ENCODE results near the gene CD80. TPM values are rescaled to one million over a fixed set of nuclear protein-coding genes. Genes with fewer than 3 reads are reported as not detected.

The CD80 gene
- total and polyA plus RNA-seq, 3 experiments from 2014 or later = 0.91 to 17.9 (median 16.8) TPM

DNA sequence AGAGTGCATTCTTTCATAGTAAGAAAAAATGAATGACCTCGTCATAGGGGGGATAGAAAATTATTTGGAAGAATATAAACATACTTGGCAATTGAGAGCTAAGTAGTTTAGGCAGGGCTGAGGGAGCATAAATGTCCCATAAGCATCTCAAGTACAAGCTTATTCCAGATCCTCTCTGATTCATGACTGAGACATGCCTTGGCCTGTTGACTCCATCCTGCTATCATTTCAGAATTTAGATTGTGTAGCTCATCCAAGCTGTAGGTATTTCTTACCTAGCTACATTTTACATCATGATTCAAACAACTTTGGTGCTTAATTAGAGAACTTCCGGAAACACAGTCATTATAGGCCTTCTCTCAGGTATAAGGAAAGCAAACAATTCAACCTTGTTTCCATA is 78.3 kb downstream of the CD80 start:
- CTCF ChIA-PET = no interaction called here

More for the DNA sequence above, 78.3 kb downstream of the CD80 start:
- no peaks in the 10 kb centered on the region for H3K9me3 Mint-ChIP-seq
- H3K4me1 Mint-ChIP-seq = peaks cover 0 to 4% (median 3%) of the 10 kb centered on the region in 3 donors
- no peaks in the 10 kb centered on the region for H3K27me3 ChIP-seq (ENCODE audit: insufficient read depth, low read length, poor library complexity, severe bottlenecking)
- peaks cover 17 to 79% (median 25%) of the 10 kb centered on the region in 3 donors for H3K36me3 Mint-ChIP-seq
- H3K4me3 ChIP-seq (ENCODE audit: low read length) = no peak overlapping the region
- H3K27me3 Mint-ChIP-seq = no peaks in the 10 kb centered on the region
- no peaks in the 10 kb centered on the region for H3K4me1 ChIP-seq (ENCODE audit: insufficient read depth, low read length)
- no peak overlapping the region for H3K4me3 Mint-ChIP-seq
- H3K9me3 ChIP-seq (ENCODE audit: low read length) = no peaks in the 10 kb centered on the region
- no peak for DNase-seq
- POLR2A ChIA-PET = no interaction called here
- peak overlapping the region in 2 of 8 donors; percentile 29 to 33 for H3K27ac Mint-ChIP-seq
- no peak overlapping the region for H3K27ac ChIP-seq (ENCODE audit: low read depth, low read length)
- H3K36me3 ChIP-seq (ENCODE audit: insufficient read depth, low read length) = peaks cover 29% of the 10 kb centered on the region

Other genes starting within 250 kb of the CD80 start
- gene TMEM39A, start 96.0 kb downstream of the CD80 start, total RNA-seq = 10 to 100 TPM; 44.4 to 45.3 TPM
- gene TMEM39A, start 96.0 kb downstream of the CD80 start, polyA plus RNA-seq = 22.1 TPM
- 10 to 100 TPM; 26.9 to 29.6 TPM for gene POGLUT1, start 90.7 kb downstream of the CD80 start, total RNA-seq
- 33.0 TPM for gene POGLUT1, start 90.7 kb downstream of the CD80 start, polyA plus RNA-seq
- gene TIMMDC1, start 61.1 kb downstream of the CD80 start, total RNA-seq = 100 to 1,000 TPM; 152 to 158 TPM
- gene TIMMDC1, start 61.1 kb downstream of the CD80 start, polyA plus RNA-seq = 81.1 TPM
- gene ADPRH, start 19.9 kb upstream of the CD80 start, total RNA-seq = 1 to 10 TPM; 6.8 to 7.9 TPM
- gene ADPRH, start 19.9 kb upstream of the CD80 start, polyA plus RNA-seq = 2.5 TPM
- under 1 TPM in 1 of 2 experiments, not detected in 1; 0.16 TPM for gene PLA1A, start 38.3 kb upstream of the CD80 start, total RNA-seq
- not detected for gene PLA1A, start 38.3 kb upstream of the CD80 start, polyA plus RNA-seq
- 1 to 10 TPM; 2.2 to 3.2 TPM for gene POPDC2, start 101.0 kb upstream of the CD80 start, total RNA-seq
- gene POPDC2, start 101.0 kb upstream of the CD80 start, polyA plus RNA-seq = 2.0 TPM
- 100 to 1,000 TPM; 105 to 108 TPM for gene COX17, start 117.8 kb upstream of the CD80 start, total RNA-seq
- 82.4 TPM for gene COX17, start 117.8 kb upstream of the CD80 start, polyA plus RNA-seq
- gene CFAP91, start 143.4 kb upstream of the CD80 start, total RNA-seq = under 1 TPM; 0.64 to 0.77 TPM
- gene CFAP91, start 143.4 kb upstream of the CD80 start, polyA plus RNA-seq = 0.45 TPM
- gene NR1I2, start 222.5 kb upstream of the CD80 start, total RNA-seq = under 1 TPM; 0.35 to 0.38 TPM
- gene NR1I2, start 222.5 kb upstream of the CD80 start, polyA plus RNA-seq = 1.0 TPM

Measured in CD8-positive, alpha-beta memory T cell (primary cell).